Fibroblast of skin of left biceps (primary cell): ENCODE results near the gene TAF6L.
A peak's percentile ranks its signal among the peaks of the same experiment; 100 is the strongest.
"Not testable (repeated sequence)": the region's sequence is repeated elsewhere in the genome, so short reads cannot be mapped to it uniquely, and the experiment has no call there.

Experiments used
- DNase-seq, 2 experiments: peaks; one replicate each; pipeline ENCODE4 v3.0.0-alpha.2; 2013; ENCODE audit warnings: low read depth in 2 of 2

TAF6L gene

DNA sequence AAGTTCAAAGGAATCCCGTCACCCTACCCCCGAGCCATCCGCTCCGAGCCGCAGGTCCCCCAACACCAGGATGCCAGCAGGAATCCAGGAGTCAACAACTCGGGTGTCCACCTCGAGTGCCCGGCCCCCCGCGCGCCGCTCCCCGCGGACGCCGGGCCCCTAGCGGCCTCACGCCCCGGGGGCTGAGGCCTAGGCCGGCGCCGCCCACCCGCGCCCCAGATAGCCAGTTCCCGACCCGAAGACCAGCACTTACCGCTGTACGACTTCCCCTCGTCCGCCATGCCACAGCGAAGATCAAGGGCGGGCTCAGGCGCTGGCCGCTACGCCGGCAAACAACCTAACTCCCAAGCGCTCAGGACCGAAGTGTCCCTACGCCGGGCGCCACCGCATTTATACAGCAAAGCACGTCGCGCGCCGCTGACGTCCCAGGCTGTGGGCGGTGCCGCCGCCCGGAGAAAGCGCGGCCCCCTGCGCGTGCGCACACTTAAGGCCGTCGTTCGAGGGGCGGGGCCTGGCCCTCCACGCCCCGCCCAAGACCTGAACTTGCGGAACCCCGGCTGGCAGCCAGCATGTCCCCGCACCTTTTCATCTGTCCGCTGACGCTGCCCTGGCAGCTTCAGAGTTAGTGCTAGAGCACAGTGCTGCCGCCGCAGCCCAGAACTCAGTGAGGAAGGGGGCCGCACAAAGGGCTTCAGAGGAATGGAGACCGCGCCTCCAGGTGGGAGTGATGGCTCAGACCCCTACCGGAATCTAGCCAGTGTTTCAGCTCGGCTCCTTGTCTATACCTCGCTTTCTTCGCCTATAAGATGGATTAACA lies 34.1 kb downstream of the TAF6L start, which contains the start of gene NXF1:
Gene NXF1, minus strand, starts transcription at position 365 of the 817 bp plus-strand sequence. Its CDS starts 84 bp downstream, at position 281.
- DNase-seq: peak; percentile 81 to 82

DNA sequence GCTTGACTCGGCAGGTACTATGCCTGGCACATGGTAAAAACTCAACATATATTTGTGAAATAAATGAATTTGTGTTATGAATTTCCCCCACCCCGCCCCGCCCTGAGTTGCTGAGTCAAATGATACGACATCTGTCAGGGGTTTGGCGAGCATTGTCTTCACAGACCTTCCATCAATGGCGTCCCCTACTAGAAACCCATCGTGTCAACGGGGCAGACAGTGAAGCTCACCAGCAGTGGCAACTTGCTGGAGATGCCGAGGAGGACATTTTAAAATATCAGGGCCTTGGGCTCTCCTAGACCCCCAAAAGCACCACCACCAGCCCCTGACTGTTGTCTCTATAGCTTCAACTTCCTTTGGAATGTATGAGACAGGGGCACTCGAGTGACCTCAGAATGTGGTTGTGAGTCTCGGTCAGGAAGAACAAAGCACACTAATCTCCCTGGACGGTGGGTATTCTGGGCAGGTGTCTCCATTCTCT lies 34.8 kb downstream of the TAF6L start:
- no peak for DNase-seq

DNA sequence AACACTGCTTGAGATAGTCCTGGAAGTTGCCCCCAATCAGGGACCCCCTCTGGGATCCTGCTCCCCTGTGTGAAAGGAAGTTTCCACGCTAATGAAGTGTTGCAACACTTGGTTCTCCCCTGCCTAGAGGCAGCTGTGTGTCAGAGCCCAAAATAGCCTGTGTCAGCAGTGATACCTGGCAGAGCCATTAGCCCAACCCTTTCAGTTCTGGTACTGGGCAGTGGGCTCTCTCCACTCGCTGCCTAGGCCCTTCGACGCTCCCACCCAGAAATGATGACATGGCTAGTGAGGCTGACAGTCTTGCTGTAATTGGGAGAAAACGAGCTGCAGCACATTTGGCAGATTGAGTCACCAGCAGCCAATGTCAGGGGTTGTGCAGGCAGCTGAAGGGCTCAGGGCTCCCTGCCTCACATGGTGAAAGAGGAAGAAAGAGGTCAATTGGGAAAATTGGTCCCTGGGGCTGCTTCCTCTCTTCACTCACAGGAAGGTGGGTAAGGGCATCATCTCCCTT lies 35.5 kb downstream of the TAF6L start:
- DNase-seq: no peak

DNA sequence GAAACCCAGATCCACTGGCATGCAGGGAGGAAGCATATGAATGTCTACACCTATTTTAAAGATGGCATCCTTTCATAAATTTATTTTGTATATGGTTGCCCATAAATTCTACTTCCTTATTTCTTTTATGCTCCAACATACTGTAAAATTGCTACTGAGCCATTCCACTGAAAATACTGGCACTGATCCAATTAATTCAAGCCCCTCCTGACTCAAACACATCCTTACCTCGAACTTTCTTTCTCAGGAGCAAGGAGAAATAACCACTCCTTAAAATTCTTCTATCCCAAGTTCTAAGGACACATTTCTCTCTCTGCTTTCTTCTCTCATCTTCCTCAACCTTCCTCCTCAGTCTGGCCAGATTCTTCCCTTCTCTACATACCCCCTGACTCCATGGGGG lies 39.6 kb downstream of the TAF6L start:
- DNase-seq: no peak

DNA sequence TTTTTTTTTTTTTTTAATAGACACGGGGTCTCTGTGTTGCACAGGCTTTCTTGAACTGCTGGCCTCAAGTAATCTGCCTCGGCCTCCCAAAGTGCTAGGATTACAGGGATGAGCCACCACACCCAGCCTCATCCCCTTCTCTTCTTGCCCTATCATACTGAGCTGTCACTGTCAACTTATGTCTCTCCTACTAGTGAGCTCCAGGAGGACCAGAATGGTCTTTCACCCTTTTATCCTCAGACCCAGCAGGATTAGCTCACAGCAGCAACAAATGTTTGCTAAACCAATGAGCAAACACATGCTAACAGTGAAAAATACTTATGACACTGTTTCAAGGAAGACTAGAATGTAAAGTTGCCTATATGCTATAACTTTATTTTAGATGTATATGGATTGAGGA lies 40.5 kb downstream of the TAF6L start:
- DNase-seq: no peak

DNA sequence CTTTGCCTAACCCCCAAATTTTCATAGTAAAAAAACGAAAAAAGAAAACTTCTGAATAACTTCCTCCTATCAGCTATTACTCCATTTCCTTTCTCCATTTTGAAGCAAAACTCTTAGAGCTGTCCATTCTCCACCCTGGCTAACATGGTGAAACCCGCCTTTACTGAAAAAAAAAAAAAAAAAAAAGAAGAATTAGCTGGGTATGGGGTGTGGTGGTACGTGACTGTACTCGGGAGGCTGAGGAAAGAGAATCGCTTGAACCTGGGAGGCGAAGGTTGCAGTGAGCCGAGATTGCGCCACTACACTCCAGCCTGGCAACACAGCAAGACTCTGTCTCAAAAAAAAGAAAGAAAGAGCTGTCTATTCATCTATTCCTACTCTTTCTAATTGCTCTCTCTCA lies 45.4 kb downstream of the TAF6L start:
- no peak for DNase-seq

DNA sequence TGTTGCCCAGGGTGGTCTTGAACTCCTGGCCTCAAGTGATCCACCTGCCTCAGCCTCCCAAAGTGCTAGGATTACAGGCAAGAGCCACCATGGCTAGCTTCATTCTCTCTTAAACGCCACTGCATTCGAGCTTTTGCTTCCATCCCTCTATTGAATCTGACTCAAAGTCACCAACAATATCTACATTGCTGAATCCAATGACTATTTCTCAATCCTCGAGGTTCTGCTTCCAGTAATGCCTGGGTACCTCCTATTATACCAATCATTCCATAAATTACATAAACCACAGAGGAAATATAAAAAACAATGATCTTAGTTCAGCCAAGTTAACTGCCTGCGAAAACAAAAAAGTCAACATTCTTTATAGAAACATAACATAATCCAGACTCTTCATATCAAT lies 45.9 kb downstream of the TAF6L start:
- DNase-seq: no peak

DNA sequence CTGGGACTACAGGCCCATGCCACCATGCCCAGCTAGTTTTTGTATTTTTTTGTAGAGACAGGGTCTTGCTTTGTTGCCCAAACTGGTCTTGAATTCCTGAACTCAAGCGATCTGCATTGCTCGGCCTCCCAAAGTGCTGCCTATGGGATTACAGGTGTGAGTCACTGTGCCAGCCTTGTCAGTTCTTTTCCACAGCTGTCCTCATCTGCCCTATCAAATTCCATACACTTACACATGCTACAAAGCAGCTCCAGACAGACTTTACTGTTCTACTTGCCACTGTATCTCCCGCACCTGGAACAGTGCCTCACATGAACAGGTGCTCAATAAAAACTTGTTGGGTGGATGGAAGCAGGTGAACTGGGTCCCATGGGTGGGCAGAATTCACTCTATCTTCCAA lies 52.5 kb downstream of the TAF6L start:
- no peak for DNase-seq

DNA sequence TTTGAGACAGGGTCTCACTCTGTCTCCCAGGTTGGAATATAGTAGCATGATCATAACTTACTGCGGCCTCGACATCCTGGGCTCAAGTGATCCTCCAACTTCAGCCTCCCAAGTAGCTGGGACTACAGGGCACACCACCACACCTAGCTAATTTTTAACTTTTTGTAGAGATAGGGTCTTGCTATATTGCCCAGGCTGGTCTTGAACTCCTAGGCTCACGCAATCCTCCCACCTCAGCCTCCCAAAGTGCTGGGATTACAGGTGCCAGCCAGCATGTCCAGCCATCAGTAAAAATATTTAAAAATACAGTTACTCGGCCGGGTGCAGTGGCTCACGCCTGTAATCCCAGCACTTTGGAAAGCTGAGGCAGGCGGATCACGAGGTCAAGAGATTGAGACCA lies 56.9 kb downstream of the TAF6L start:
- DNase-seq: not testable (repeated sequence)

DNA sequence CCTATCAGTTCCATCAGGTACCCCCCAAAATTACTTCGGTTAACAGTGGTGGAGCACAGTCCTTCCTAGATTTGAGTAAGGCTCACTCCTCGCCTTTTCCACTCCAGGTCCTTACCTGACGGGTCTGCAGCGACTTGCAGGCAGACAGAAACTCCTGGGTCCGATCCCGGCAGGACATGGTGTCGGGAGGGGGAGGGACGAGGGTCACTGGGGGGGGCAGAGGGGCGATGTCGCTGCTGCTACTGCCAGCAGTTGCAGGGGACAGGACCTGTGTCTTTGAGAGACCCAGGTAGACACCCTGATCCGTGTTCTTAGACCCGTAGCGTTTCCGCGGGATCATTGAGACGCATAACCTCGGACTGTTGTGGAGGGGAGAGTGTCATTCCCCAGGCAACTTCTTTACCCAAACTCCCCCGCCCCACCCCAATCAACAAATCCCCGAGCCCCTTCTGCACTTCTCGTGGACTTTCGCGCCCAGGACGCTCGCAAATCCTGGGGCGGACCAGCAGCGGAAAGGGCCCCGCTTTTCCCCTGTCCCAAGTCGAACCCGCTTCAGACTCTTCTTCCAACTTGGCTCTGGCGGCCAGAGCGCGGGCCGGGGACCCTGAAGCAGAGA lies 59.8 kb downstream of the TAF6L start:
- no peak for DNase-seq

DNA sequence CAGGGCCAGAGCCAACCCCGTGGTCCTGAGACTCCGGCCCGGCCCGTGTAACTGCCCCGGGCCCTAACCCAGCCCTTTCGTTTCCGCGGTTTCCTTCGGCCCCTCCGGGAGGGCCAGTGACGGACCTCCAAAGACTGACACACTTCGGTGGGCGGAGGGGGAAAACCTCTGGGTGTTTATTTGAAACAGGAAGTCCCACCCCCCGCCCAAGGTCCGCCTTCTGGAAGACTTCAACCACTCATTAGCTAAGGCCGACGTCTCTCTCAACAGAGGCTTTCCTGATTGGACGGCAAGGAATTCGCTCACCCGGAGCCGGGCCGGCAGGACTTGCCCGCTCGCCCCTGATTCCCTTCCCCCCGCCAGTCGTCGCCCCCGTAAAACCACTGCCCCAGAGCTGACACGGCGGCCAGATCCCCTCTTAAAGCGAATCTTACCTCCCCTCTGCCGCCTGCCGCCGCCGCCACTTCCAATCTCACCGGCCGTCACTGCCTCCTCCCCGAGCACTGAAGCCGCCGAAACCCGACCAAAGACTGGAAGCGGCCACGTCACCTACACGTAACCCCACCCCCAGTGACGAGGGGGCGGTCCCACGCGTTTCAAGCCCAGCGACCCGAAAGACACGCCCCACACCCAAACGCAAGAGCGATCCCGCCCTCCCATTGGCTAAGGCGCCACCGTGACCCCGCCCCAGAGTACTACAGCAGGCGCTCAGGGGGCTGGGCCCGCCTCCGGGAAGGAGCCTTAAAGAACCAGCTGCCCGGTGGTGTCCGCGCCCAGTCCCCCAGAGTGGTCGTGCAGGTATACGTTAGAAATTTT lies 60.5 kb downstream of the TAF6L start, which contains the start of gene STX5:
Gene STX5, minus strand, starts transcription at position 532 of the 816 bp plus-strand sequence. CDS start 808 bp downstream, outside the sequence.
- peak; percentile 92 to 94 for DNase-seq

DNA sequence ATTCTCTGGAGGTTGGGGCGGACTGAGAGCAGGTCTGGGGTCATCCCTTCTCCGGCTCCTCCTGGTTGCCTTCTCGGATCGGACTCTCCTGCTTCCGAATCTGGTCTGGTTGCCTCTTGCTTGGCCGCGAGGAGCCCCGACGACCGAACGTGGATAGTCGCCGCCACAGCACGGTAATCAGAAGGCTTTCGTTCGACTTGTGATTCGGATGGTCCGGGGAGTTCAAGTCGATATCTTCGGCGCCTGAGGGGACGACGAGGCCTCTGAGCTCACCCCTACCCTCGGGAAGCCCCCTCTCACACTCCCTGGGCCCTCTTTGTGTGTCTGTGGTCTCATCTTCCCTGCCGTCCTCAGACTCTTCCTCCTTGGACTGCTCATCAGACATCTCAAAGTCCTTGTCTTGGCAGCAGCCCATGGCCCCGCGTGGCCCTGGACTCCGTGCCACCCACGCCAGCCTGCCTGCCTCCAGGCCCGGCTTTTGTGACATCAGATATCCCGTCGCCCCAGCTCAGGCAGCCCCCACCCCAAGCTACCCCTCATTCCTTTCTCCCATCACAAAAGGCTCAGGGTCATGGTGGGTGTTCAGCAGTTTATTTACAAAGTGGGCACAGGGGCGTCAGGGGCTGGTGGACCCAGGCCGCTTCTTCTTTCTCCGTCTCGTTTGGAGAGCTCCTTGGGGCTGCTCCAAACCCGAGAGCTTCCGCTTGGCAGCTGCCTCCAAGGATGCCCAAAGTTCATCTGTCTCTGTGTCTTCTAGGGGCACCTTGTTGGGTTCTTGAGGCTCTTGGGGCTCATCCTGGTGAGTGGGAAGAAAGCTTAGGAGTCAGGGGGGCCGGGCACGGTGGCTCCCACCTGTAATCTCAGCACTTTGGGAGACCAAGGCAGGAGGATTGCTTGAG lies 61.4 kb downstream of the TAF6L start, which contains the start of gene TEX54:
Gene TEX54, minus strand, starts transcription at position 506 of the 899 bp plus-strand sequence.
- no peak for DNase-seq

DNA sequence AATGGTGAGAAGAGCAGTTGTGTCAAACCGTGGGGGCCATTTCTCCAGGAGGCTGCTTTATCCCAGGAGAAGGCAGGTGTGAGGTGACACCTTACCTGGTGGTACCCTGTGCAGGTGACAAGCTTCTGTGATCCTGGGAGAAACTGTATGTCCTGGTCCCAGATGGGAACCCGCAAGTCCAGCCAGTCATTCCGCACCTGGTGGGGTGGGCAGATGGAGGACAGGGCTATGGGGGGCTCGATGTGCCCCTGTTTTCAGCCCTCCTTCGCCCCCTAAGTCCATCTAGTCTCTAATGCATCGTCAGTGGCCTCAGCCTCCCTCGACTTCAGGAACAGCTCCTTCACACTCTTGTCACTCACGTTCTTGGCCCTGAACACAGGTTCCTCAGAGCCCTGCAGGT lies 64.1 kb downstream of the TAF6L start:
- no peak for DNase-seq
